ENCODE results near the gene SNX24.

DNA sequence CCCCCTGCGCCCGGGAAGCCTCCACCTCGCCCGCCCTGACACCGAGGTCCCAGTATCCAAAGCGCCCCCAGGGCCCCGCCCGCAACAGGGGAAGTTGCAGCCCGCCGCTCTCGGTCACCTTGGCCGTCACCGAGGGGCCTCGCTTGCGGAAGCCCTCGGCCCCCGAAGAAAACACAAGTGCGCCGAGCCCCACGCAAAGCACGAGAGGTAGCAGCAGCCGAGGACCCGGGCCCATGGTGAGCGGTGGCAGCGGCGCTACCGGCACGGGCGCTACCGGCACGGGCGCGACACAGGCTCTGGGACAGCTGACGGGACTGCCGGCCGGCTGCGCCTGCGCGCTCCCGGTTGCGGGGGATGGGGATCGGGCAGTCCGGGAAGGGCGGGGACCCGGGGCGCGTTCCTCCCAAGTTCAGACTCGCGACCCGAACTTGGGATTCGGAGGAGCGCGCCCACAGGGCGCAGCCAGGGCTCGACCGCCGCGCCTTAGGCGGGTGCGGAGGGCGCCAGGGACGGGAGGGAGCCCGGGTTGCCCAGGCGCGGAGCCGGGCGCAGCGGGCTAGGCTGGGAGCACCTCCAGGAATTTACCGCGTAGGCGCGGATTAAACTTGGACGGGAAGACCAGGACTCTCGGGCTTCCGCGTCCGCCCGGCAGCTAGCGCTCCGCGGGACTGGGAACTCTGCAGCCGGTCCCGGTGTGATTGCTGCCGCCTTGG lies 191.1 kb downstream of the SNX24 start, which contains the start of gene PPIC:
- TF ChIP-seq CTCF (IDR thresholded peaks at IDR 0.05; ENCODE audit: insufficient read depth, low read length): no peak
- TF ChIP-seq POLR2AphosphoS5 (IDR thresholded peaks at IDR 0.05; ENCODE audit: low read depth): no peak
- TF ChIP-seq GABPA (IDR thresholded peaks at IDR 0.05; ENCODE audit: low read depth): no peak
- TF ChIP-seq, protein P1, sequence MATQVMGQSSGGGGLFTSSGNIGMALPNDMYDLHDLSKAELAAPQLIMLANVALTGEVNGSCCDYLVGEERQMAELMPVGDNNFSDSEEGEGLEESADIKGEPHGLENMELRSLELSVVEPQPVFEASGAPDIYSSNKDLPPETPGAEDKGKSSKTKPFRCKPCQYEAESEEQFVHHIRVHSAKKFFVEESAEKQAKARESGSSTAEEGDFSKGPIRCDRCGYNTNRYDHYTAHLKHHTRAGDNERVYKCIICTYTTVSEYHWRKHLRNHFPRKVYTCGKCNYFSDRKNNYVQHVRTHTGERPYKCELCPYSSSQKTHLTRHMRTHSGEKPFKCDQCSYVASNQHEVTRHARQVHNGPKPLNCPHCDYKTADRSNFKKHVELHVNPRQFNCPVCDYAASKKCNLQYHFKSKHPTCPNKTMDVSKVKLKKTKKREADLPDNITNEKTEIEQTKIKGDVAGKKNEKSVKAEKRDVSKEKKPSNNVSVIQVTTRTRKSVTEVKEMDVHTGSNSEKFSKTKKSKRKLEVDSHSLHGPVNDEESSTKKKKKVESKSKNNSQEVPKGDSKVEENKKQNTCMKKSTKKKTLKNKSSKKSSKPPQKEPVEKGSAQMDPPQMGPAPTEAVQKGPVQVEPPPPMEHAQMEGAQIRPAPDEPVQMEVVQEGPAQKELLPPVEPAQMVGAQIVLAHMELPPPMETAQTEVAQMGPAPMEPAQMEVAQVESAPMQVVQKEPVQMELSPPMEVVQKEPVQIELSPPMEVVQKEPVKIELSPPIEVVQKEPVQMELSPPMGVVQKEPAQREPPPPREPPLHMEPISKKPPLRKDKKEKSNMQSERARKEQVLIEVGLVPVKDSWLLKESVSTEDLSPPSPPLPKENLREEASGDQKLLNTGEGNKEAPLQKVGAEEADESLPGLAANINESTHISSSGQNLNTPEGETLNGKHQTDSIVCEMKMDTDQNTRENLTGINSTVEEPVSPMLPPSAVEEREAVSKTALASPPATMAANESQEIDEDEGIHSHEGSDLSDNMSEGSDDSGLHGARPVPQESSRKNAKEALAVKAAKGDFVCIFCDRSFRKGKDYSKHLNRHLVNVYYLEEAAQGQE (IDR thresholded peaks at IDR 0.05; ENCODE audit: insufficient replicate concordance, low read depth): no peak

Measured in HL-60 (cell line).